KMS-11 (cell line): ENCODE results near the gene SETMAR.

Source experiments
- H2AFZ ChIP-seq: fragments of 200-600 bp; sonication (generic); 2 replicates; pipeline ENCODE4 v1.6.1; 2016; ENCODE audit warnings: antibody characterized with exemption, mixed run types, low read depth
- H3K27ac ChIP-seq: fragments of 200-600 bp; sonication (generic); 2 replicates; pipeline ENCODE4 v1.6.1; 2016; ENCODE audit warnings: mild to moderate bottlenecking, mixed run types
- H3K27me3 ChIP-seq: fragments of 200-600 bp; sonication (generic); 2 replicates; pipeline ENCODE4 v1.6.1; 2017; ENCODE audit warnings: mild to moderate bottlenecking, low read depth, mixed run types, moderate library complexity; ENCODE audit not compliant: insufficient read depth
- H3K36me3 ChIP-seq: fragments of 200-600 bp; sonication (generic); 2 replicates; pipeline ENCODE4 v1.6.1; 2017; ENCODE audit warnings: mild to moderate bottlenecking, mixed run types; ENCODE audit not compliant: insufficient read depth
- H3K4me1 ChIP-seq: fragments of 200-600 bp; sonication (generic); 2 replicates; pipeline ENCODE4 v1.6.1; 2016; ENCODE audit warnings: mild to moderate bottlenecking, low read depth, mixed run types; ENCODE audit not compliant: poor library complexity, severe bottlenecking
- H3K4me2 ChIP-seq: fragments of 200-600 bp; sonication (generic); 2 replicates; pipeline ENCODE4 v1.7.0; 2016; ENCODE audit warnings: mild to moderate bottlenecking, mixed run types
- H3K4me3 ChIP-seq: fragments of 200-600 bp; sonication (generic); IDR thresholded peaks from 2 replicates; pipeline ENCODE4 v1.6.1; 2017; ENCODE audit warnings: low read depth, low read length, mixed read lengths; ENCODE audit not compliant: insufficient read depth
- H3K79me2 ChIP-seq: fragments of 200-600 bp; sonication (generic); 2 replicates; pipeline ENCODE4 v1.6.1; 2016; ENCODE audit warnings: low read depth, mixed run types; ENCODE audit not compliant: insufficient read depth
- H3K9ac ChIP-seq: fragments of 200-600 bp; sonication (generic); 2 replicates; pipeline ENCODE4 v1.6.1; 2016; ENCODE audit warnings: mild to moderate bottlenecking, mixed run types
- H4K20me1 ChIP-seq: fragments of 200-600 bp; sonication (generic); 2 replicates; pipeline ENCODE4 v1.6.1; 2016; ENCODE audit warnings: mild to moderate bottlenecking, mixed run types; ENCODE audit not compliant: insufficient read depth
- CTCF ChIP-seq: fragments of 200-600 bp; sonication (generic); conservative IDR thresholded peaks from 2 replicates; pipeline ENCODE4 v1.6.1; 2017; ENCODE audit warnings: low read depth, mild to moderate bottlenecking, antibody characterized with exemption, low read length, moderate library complexity, mixed read lengths

The SETMAR gene

GRCh38 chr3:4334548-4334947 lies 31.4 kb downstream of the SETMAR start:
- Histone ChIP-seq H3K4me2 (no peak overlapping the region), H3K27ac (no peak overlapping the region), H3K27me3 (no peaks in the 10 kb centered on the region), H3K36me3 (no peaks in the 10 kb centered on the region), H3K9ac (no peak overlapping the region), H4K20me1 (no peaks in the 10 kb centered on the region), H3K4me1 (no peaks in the 10 kb centered on the region), H3K79me2 (no peaks in the 10 kb centered on the region), H3K4me3 (no peak overlapping the region), H2AFZ (no peak overlapping the region)
- no peak for TF ChIP-seq CTCF

DNA sequence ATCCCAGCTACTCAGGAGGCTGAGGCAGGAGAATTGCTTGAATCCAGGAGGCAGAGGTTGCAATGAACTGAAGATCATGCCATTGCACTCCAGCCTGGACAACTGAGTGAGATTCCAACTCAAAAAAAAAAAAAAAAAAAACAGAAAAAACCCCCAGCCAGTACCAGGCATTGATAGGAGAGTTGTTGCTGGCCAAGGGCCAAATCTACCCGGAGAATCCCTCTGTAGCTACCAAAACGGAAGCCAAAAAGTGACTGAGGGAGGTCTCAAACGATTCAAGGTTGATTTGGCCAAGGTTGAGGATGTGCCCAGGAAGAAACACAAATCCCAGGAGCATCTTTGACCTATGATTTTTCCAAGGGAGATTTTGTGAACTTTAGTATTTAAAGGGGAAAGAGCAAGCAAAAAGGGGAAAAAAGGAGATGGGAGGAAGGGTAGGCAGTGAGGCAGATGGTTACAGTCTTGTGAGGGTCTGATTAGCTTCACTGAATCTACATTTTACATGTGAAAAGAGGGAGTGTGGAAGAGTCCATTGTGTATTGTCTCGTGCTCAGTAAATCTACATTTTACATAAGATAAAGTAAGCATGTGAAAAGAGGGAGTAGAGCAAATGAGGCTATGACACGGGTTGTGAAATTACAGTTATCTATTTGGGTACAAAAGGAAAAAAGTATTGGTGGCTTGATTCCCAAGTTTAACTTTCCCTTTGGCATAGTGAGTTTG lies 32.8 kb downstream of the SETMAR start:
- Histone ChIP-seq H4K20me1 (no peaks in the 10 kb centered on the region), H3K79me2 (no peaks in the 10 kb centered on the region), H3K9ac (no peak overlapping the region), H3K4me2 (no peak overlapping the region), H3K27me3 (no peaks in the 10 kb centered on the region), H3K27ac (no peak overlapping the region), H2AFZ (no peak overlapping the region), H3K4me1 (no peaks in the 10 kb centered on the region), H3K4me3 (no peak overlapping the region), H3K36me3 (no peaks in the 10 kb centered on the region)
- TF ChIP-seq CTCF: no peak

- no peaks in the 10 kb centered on the region for H4K20me1 ChIP-seq
- H3K36me3 ChIP-seq: no peaks in the 10 kb centered on the region
- no peak overlapping the region for H2AFZ ChIP-seq
- H3K79me2 ChIP-seq: no peaks in the 10 kb centered on the region
- H3K27ac ChIP-seq: no peak overlapping the region
- H3K4me3 ChIP-seq: no peak overlapping the region
- no peak overlapping the region for H3K4me2 ChIP-seq
- no peak overlapping the region for H3K9ac ChIP-seq
- no peak for TF ChIP-seq CTCF
- H3K27me3 ChIP-seq: no peaks in the 10 kb centered on the region
- H3K4me1 ChIP-seq: no peaks in the 10 kb centered on the region
Observed at GRCh38 chr3:4336850-4337546, 33.8 kb downstream of the SETMAR start.

GRCh38 chr3:4338751-4339150 lies 35.6 kb downstream of the SETMAR start:
- H3K4me3 ChIP-seq: no peak overlapping the region
- no peaks in the 10 kb centered on the region for H3K27me3 ChIP-seq
- H2AFZ ChIP-seq: no peak overlapping the region
- H3K9ac ChIP-seq: no peak overlapping the region
- H4K20me1 ChIP-seq: no peaks in the 10 kb centered on the region
- no peaks in the 10 kb centered on the region for H3K36me3 ChIP-seq
- TF ChIP-seq CTCF: no peak
- H3K4me2 ChIP-seq: no peak overlapping the region
- H3K4me1 ChIP-seq: no peaks in the 10 kb centered on the region
- H3K79me2 ChIP-seq: no peaks in the 10 kb centered on the region
- no peak overlapping the region for H3K27ac ChIP-seq
